GM13976 (cell line): ENCODE measurements around the gene XRN2.
"Not testable (repeated sequence)": the region's sequence is repeated elsewhere in the genome, so short reads cannot be mapped to it uniquely, and the experiment has no call there.

Experiments used
- DNase-seq: peaks from one replicate; pipeline ENCODE4 v3.0.0; 2012; ENCODE audit warnings: low spot score
- CTCF ChIP-seq: IDR thresholded peaks from 2 replicates; pipeline ENCODE4 v1.5.1; 2012; ENCODE audit warnings: borderline replicate concordance, mild to moderate bottlenecking; ENCODE audit not compliant: insufficient read depth; ENCODE audit errors: extremely low read depth, missing control alignments, control extremely low read depth
- in situ Hi-C: fragments of 300-500 bp; cut with MboI; formaldehyde crosslinking; loops from one replicate; pipeline ENCODE4 v1.12.0; 2022; ENCODE audit warnings: low sequenced_read_pairs, mixed read lengths, inconsistent platforms; ENCODE audit not compliant: unreplicated experiment

The XRN2 gene

GRCh38 chr20:21421601-21422236, 118.6 kb downstream of the XRN2 start:
- DNase-seq = no peak
- no peak for TF ChIP-seq CTCF
- in situ Hi-C loops = no loop called here

GRCh38 chr20:21423712-21424111, 120.6 kb downstream of the XRN2 start:
- in situ Hi-C loops, DNase-seq: not testable (repeated sequence)

- TF ChIP-seq CTCF = no peak
- no peak for DNase-seq
- in situ Hi-C loops = no loop called here
Measured at GRCh38 chr20:21424846-21425245, 121.7 kb downstream of the XRN2 start.

- in situ Hi-C loops = no loop called here
- no peak for DNase-seq
- TF ChIP-seq CTCF = no peak
Measured at GRCh38 chr20:21430020-21430419, 126.9 kb downstream of the XRN2 start.

GRCh38 chr20:21432911-21433310, 129.8 kb downstream of the XRN2 start:
- no peak for DNase-seq
- TF ChIP-seq CTCF = no peak
- in situ Hi-C loops = no loop called here

GRCh38 chr20:21433329-21433890, 130.3 kb downstream of the XRN2 start:
- DNase-seq = no peak
- no peak for TF ChIP-seq CTCF
- in situ Hi-C loops = no loop called here

GRCh38 chr20:21435576-21435975, 132.4 kb downstream of the XRN2 start:
- in situ Hi-C loops = no loop called here

More at GRCh38 chr20:21435576-21435975, 132.4 kb downstream of the XRN2 start:
- TF ChIP-seq CTCF = no peak
- DNase-seq = no peak
